GM20000 (cell line): ENCODE results near the gene GRK2.

ENCODE experiments used
- DNase-seq: peaks from one replicate; pipeline ENCODE4 v3.0.0; 2012; ENCODE audit warnings: low spot score
- TF ChIP-seq, protein P1 (sequence below): IDR thresholded peaks from 2 replicates; pipeline ENCODE4 v1.5.1; 2012; ENCODE audit warnings: mild to moderate bottlenecking, control low read depth; ENCODE audit errors: extremely low read depth, missing control alignments

The GRK2 gene

GRCh38 chr11:67306769-67307544 lies 40.7 kb downstream of the GRK2 start:
- TF ChIP-seq, protein P1, sequence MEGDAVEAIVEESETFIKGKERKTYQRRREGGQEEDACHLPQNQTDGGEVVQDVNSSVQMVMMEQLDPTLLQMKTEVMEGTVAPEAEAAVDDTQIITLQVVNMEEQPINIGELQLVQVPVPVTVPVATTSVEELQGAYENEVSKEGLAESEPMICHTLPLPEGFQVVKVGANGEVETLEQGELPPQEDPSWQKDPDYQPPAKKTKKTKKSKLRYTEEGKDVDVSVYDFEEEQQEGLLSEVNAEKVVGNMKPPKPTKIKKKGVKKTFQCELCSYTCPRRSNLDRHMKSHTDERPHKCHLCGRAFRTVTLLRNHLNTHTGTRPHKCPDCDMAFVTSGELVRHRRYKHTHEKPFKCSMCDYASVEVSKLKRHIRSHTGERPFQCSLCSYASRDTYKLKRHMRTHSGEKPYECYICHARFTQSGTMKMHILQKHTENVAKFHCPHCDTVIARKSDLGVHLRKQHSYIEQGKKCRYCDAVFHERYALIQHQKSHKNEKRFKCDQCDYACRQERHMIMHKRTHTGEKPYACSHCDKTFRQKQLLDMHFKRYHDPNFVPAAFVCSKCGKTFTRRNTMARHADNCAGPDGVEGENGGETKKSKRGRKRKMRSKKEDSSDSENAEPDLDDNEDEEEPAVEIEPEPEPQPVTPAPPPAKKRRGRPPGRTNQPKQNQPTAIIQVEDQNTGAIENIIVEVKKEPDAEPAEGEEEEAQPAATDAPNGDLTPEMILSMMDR = no peak
- DNase-seq = no peak

- TF ChIP-seq, protein P1 = no peak
- no peak for DNase-seq
Observed at GRCh38 chr11:67307545-67308001, 41.3 kb downstream of the GRK2 start.

DNA sequence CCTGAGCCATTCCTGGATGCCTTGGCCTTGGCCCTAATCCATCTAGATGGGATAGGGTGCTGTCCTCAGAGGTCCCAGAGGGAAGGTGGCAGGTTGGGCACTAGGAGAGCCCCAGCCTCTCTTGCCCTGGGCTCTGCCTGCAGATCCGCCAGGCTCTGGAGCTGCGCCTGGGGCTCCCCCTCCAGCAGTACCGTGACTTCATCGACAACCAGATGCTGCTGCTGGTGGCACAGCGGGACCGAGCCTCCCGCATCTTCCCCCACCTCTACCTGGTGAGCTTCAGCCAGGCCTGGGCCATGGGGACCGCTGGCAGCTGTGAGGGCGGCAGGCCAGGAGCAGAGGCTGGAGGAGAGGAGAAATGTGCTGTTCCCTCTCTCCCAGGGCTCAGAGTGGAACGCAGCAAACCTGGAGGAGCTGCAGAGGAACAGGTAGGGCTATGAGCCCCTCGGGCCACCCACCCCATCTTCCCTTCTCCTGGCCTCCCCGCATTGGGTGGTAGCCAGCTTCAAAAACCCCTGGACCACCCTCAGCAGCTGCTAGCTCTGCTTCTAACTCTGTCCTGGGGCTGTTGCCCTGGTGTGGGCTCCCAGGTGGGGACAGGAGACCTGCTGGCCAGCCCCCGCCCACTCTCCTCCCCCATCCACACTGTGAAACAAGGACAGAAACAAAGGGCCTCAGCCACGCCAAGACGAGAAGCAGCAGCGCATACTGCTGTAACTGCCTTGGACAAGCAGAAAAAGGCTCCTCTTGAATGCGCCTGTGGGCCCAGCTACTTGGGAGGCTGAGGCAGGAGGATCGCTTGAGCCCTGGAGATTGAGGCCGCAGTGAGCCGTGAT lies 42.0 kb downstream of the GRK2 start:
- TF ChIP-seq, protein P1 = no peak
- DNase-seq = no peak

GRCh38 chr11:67309166-67309565 lies 42.9 kb downstream of the GRK2 start:
- TF ChIP-seq, protein P1 = no peak
- no peak for DNase-seq

DNA sequence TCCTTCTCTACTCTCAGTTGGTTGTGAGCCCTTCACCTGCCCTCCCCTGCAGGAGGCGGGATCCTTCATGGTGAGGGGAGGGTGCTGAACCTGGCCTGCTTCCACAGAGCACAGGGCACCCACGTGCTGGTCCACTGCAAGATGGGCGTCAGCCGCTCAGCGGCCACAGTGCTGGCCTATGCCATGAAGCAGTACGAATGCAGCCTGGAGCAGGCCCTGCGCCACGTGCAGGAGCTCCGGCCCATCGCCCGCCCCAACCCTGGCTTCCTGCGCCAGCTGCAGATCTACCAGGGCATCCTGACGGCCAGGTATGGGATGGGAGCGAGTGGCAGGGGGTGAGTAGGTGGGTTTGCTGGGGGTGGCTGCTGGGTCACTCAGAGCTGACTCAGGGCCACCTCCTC lies 43.4 kb downstream of the GRK2 start:
- DNase-seq = no peak
- TF ChIP-seq, protein P1 = no peak

- TF ChIP-seq, protein P1 = no peak
- DNase-seq = no peak
Observed at GRCh38 chr11:67310246-67311050, 44.2 kb downstream of the GRK2 start.
